ENCODE data around the gene CMC1.

The CMC1 gene

GRCh38 chr3:28278918-28279317, 37.5 kb downstream of the CMC1 start:
- Histone ChIP-seq H3K27me3 (ENCODE audit: control insufficient read depth, insufficient read depth, low read length) (no peaks in the 10 kb centered on the region), H3K9ac (ENCODE audit: low read length) (no peak overlapping the region), H3K4me1 (ENCODE audit: control insufficient read depth, insufficient read depth, low read length) (no peaks in the 10 kb centered on the region), H3K36me3 (ENCODE audit: control insufficient read depth, insufficient read depth, low read length) (peaks cover 7% of the 10 kb centered on the region; the same call in 1 of the 2 replicates), H3K27ac (ENCODE audit: low read depth, low read length) (no peak overlapping the region), H3K9me3 (ENCODE audit: control insufficient read depth, insufficient read depth, low read depth, low read length) (no peaks in the 10 kb centered on the region; the same call in 1 of the 2 replicates), H3K4me3 (ENCODE audit: low read depth, low read length) (no peak overlapping the region)

- H3K27ac ChIP-seq (ENCODE audit: low read depth, low read length): no peak overlapping the region
- no peaks in the 10 kb centered on the region for H3K27me3 ChIP-seq (ENCODE audit: control insufficient read depth, insufficient read depth, low read length)
- H3K36me3 ChIP-seq (ENCODE audit: control insufficient read depth, insufficient read depth, low read length): peaks cover 7% of the 10 kb centered on the region; the same call in 1 of the 2 replicates
- H3K9ac ChIP-seq (ENCODE audit: low read length): no peak overlapping the region
- no peaks in the 10 kb centered on the region for H3K4me1 ChIP-seq (ENCODE audit: control insufficient read depth, insufficient read depth, low read length)
- H3K9me3 ChIP-seq (ENCODE audit: control insufficient read depth, insufficient read depth, low read depth, low read length): no peaks in the 10 kb centered on the region
- H3K4me3 ChIP-seq (ENCODE audit: low read depth, low read length): no peak overlapping the region
Observed at GRCh38 chr3:28279770-28280169, 38.4 kb downstream of the CMC1 start.

- Histone ChIP-seq H3K36me3 (ENCODE audit: control insufficient read depth, insufficient read depth, low read length) (peaks cover under 1% of the 10 kb centered on the region; the same call in 1 of the 2 replicates), H3K9ac (ENCODE audit: low read length) (no peak overlapping the region), H3K4me1 (ENCODE audit: control insufficient read depth, insufficient read depth, low read length) (no peaks in the 10 kb centered on the region), H3K4me3 (ENCODE audit: low read depth, low read length) (no peak overlapping the region), H3K27me3 (ENCODE audit: control insufficient read depth, insufficient read depth, low read length) (no peaks in the 10 kb centered on the region), H3K27ac (ENCODE audit: low read depth, low read length) (no peak overlapping the region), H3K9me3 (ENCODE audit: control insufficient read depth, insufficient read depth, low read depth, low read length) (no peaks in the 10 kb centered on the region)
Observed at GRCh38 chr3:28280781-28281180, 39.4 kb downstream of the CMC1 start.

- Histone ChIP-seq H3K36me3 (ENCODE audit: control insufficient read depth, insufficient read depth, low read length) (peaks cover 5% of the 10 kb centered on the region), H3K27me3 (ENCODE audit: control insufficient read depth, insufficient read depth, low read length) (no peaks in the 10 kb centered on the region), H3K27ac (ENCODE audit: low read depth, low read length) (no peak overlapping the region), H3K9me3 (ENCODE audit: control insufficient read depth, insufficient read depth, low read depth, low read length) (peaks cover 4% of the 10 kb centered on the region; the same call in 1 of the 2 replicates), H3K4me1 (ENCODE audit: control insufficient read depth, insufficient read depth, low read length) (peaks cover 3% of the 10 kb centered on the region; the same call in 1 of the 2 replicates), H3K4me3 (ENCODE audit: low read depth, low read length) (no peak overlapping the region), H3K9ac (ENCODE audit: low read length) (no peak overlapping the region)
Observed at GRCh38 chr3:28286595-28286994, 45.2 kb downstream of the CMC1 start.

- H3K9ac ChIP-seq (ENCODE audit: low read length): no peak overlapping the region
- peaks cover 4% of the 10 kb centered on the region; the same call in 1 of the 2 replicates for H3K9me3 ChIP-seq (ENCODE audit: control insufficient read depth, insufficient read depth, low read depth, low read length)
- no peak overlapping the region for H3K4me3 ChIP-seq (ENCODE audit: low read depth, low read length)
- no peaks in the 10 kb centered on the region for H3K27me3 ChIP-seq (ENCODE audit: control insufficient read depth, insufficient read depth, low read length)
- peaks cover 5% of the 10 kb centered on the region for H3K36me3 ChIP-seq (ENCODE audit: control insufficient read depth, insufficient read depth, low read length)
- peaks cover 4% of the 10 kb centered on the region; the same call in 1 of the 2 replicates for H3K4me1 ChIP-seq (ENCODE audit: control insufficient read depth, insufficient read depth, low read length)
- H3K27ac ChIP-seq (ENCODE audit: low read depth, low read length): no peak overlapping the region
Observed at GRCh38 chr3:28287046-28287445, 45.6 kb downstream of the CMC1 start.

- Histone ChIP-seq H3K9me3 (ENCODE audit: control insufficient read depth, insufficient read depth, low read depth, low read length) (peaks cover 4% of the 10 kb centered on the region; the same call in 1 of the 2 replicates), H3K27me3 (ENCODE audit: control insufficient read depth, insufficient read depth, low read length) (no peaks in the 10 kb centered on the region), H3K36me3 (ENCODE audit: control insufficient read depth, insufficient read depth, low read length) (peaks cover 5% of the 10 kb centered on the region), H3K4me3 (ENCODE audit: low read depth, low read length) (no peak overlapping the region), H3K4me1 (ENCODE audit: control insufficient read depth, insufficient read depth, low read length) (peaks cover 4% of the 10 kb centered on the region; the same call in 1 of the 2 replicates), H3K9ac (ENCODE audit: low read length) (no peak overlapping the region), H3K27ac (ENCODE audit: low read depth, low read length) (no peak overlapping the region)
Observed at GRCh38 chr3:28290863-28291300, 49.5 kb downstream of the CMC1 start.

- H3K4me3 ChIP-seq (ENCODE audit: low read depth, low read length): no peak overlapping the region
- peaks cover 4% of the 10 kb centered on the region; the same call in 1 of the 2 replicates for H3K4me1 ChIP-seq (ENCODE audit: control insufficient read depth, insufficient read depth, low read length)
- H3K27ac ChIP-seq (ENCODE audit: low read depth, low read length): no peak overlapping the region
- H3K9me3 ChIP-seq (ENCODE audit: control insufficient read depth, insufficient read depth, low read depth, low read length): peaks cover 4% of the 10 kb centered on the region; the same call in 1 of the 2 replicates
- H3K9ac ChIP-seq (ENCODE audit: low read length): no peak overlapping the region
- no peaks in the 10 kb centered on the region for H3K27me3 ChIP-seq (ENCODE audit: control insufficient read depth, insufficient read depth, low read length)
- H3K36me3 ChIP-seq (ENCODE audit: control insufficient read depth, insufficient read depth, low read length): peaks cover 5% of the 10 kb centered on the region
Observed at GRCh38 chr3:28291577-28291976, 50.2 kb downstream of the CMC1 start.

GRCh38 chr3:28292622-28293021, 51.2 kb downstream of the CMC1 start:
- no peaks in the 10 kb centered on the region for H3K27me3 ChIP-seq (ENCODE audit: control insufficient read depth, insufficient read depth, low read length)
- no peak overlapping the region for H3K9ac ChIP-seq (ENCODE audit: low read length)
- H3K4me3 ChIP-seq (ENCODE audit: low read depth, low read length): no peak overlapping the region
- H3K36me3 ChIP-seq (ENCODE audit: control insufficient read depth, insufficient read depth, low read length): peaks cover 5% of the 10 kb centered on the region
- peaks cover 4% of the 10 kb centered on the region; the same call in 1 of the 2 replicates for H3K9me3 ChIP-seq (ENCODE audit: control insufficient read depth, insufficient read depth, low read depth, low read length)
- peaks cover 4% of the 10 kb centered on the region; the same call in 1 of the 2 replicates for H3K4me1 ChIP-seq (ENCODE audit: control insufficient read depth, insufficient read depth, low read length)
- H3K27ac ChIP-seq (ENCODE audit: low read depth, low read length): no peak overlapping the region

- H3K9me3 ChIP-seq (ENCODE audit: control insufficient read depth, insufficient read depth, low read depth, low read length): peaks cover 4% of the 10 kb centered on the region; the same call in 1 of the 2 replicates
Observed at GRCh38 chr3:28294667-28295413, 53.4 kb downstream of the CMC1 start.

GRCh38 chr3:28295898-28296490, 54.6 kb downstream of the CMC1 start:
- Histone ChIP-seq H3K4me3 (ENCODE audit: low read depth, low read length) (no peak overlapping the region), H3K9me3 (ENCODE audit: control insufficient read depth, insufficient read depth, low read depth, low read length) (peaks cover under 1% of the 10 kb centered on the region; the same call in 1 of the 2 replicates), H3K36me3 (ENCODE audit: control insufficient read depth, insufficient read depth, low read length) (peaks cover 1% of the 10 kb centered on the region), H3K27me3 (ENCODE audit: control insufficient read depth, insufficient read depth, low read length) (no peaks in the 10 kb centered on the region), H3K4me1 (ENCODE audit: control insufficient read depth, insufficient read depth, low read length) (peaks cover 4% of the 10 kb centered on the region; the same call in 1 of the 2 replicates), H3K9ac (ENCODE audit: low read length) (no peak overlapping the region), H3K27ac (ENCODE audit: low read depth, low read length) (no peak overlapping the region)

More at GRCh38 chr3:28294667-28295413, 53.4 kb downstream of the CMC1 start:
- Histone ChIP-seq H3K27me3 (ENCODE audit: control insufficient read depth, insufficient read depth, low read length) (no peaks in the 10 kb centered on the region), H3K27ac (ENCODE audit: low read depth, low read length) (no peak overlapping the region), H3K4me1 (ENCODE audit: control insufficient read depth, insufficient read depth, low read length) (peaks cover 4% of the 10 kb centered on the region; the same call in 1 of the 2 replicates), H3K36me3 (ENCODE audit: control insufficient read depth, insufficient read depth, low read length) (peaks cover 5% of the 10 kb centered on the region), H3K4me3 (ENCODE audit: low read depth, low read length) (no peak overlapping the region), H3K9ac (ENCODE audit: low read length) (no peak overlapping the region)

GRCh38 chr3:28299705-28300104, 58.3 kb downstream of the CMC1 start:
- H3K27me3 ChIP-seq (ENCODE audit: control insufficient read depth, insufficient read depth, low read length): no peaks in the 10 kb centered on the region
- no peak overlapping the region for H3K27ac ChIP-seq (ENCODE audit: low read depth, low read length)
- no peaks in the 10 kb centered on the region for H3K36me3 ChIP-seq (ENCODE audit: control insufficient read depth, insufficient read depth, low read length)
- no peak overlapping the region for H3K9ac ChIP-seq (ENCODE audit: low read length)
- H3K9me3 ChIP-seq (ENCODE audit: control insufficient read depth, insufficient read depth, low read depth, low read length): no peaks in the 10 kb centered on the region
- H3K4me3 ChIP-seq (ENCODE audit: low read depth, low read length): no peak overlapping the region
- H3K4me1 ChIP-seq (ENCODE audit: control insufficient read depth, insufficient read depth, low read length): no peaks in the 10 kb centered on the region
